Epidermal melanocyte (primary cell): ENCODE data around the gene VDAC1.
A peak's percentile ranks its signal among the peaks of the same experiment; 100 is the strongest.
"Not testable (repeated sequence)": the region's sequence is repeated elsewhere in the genome, so short reads cannot be mapped to it uniquely, and the experiment has no call there.

Source experiments
- DNase-seq: peaks from one replicate; pipeline ENCODE4 v3.0.0; 2011; ENCODE audit warnings: low spot score; ENCODE audit not compliant: insufficient read length

The VDAC1 gene

DNA sequence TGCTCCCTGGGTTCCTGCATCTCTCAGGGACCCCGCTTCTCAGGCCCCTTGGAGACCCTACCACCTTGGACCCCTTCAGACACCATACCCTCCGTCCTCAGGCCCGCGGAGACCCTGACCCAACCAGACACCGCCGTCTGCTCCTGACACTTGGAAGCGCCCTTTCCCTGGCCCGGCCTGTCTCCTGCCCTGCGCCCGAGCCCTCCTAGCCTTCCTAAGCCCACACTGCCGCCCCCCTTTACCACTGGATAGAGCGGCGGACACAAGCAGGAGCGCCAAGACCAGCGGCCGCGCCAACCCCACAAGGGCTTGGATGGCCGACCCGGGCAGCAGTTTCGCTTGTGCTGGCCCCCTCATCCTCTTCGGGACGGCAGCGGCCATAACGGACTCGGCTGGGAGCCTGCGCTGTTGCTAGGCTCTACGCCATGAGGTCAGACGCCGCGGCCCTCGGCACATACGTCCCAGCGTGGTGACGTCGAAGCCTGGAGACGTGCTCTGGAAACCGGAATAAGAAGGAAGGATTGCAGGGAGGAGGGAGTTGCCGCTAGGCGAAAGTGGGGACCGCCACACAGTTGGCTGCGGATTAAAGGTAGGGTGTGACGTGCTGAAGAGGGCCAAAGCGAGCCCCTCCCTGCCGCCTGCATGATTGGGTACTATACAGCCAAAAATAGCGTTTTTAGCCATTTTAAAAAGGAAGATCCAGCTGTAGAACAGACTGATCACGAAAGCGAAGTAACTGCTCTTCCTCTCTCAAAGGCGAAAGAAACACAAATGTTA lies 36.4 kb downstream of the VDAC1 start, which contains the start of gene C5orf15:
Gene C5orf15, minus strand, starts transcription at position 422 of the 777 bp plus-strand sequence. Its CDS starts 41 bp downstream, at position 381.
- DNase-seq, result peak; percentile 85

DNA sequence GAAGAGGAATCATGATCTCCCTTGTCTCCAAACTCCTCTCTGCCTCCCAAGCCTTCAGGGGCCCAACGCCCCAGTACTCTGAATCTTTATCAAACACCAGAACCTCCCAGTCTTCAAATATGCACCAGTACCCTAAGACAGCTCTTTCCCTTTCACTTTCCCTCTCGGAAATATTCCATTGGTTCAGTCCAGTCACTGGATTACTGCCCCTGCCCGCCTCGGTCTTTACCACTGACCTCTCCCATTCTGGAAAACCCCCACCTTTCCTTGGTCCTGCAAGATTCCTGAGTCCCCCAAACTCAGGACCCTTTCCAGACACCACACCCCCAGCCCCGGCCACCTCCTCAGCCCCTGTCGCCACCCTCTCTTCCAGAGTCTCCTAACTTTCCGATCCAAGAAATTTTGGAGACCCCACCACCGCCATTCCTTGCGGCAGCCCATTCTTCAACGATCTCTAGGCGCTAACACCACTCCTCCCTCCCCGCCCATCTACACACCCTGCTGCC lies 37.0 kb downstream of the VDAC1 start:
- DNase-seq, result no peak

DNA sequence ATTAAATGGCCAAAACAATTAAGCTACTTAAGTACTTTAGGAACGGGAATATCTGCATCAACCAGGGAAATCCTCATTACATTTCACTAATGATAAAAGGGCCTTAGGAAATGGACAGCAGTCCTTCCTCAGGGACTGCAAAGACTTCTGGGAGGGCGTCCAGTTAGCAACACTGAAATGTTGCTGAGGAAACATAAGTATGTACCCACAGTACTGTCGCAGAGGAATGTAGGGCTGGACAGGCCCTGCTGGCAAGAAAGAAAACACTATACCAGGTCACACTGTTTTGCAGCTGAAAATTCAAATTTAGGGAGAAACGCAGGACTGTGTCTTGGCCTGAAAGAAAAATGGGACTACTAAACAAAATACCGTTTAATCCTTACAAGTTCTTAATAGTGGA lies 37.7 kb downstream of the VDAC1 start:
- no peak for DNase-seq

DNA sequence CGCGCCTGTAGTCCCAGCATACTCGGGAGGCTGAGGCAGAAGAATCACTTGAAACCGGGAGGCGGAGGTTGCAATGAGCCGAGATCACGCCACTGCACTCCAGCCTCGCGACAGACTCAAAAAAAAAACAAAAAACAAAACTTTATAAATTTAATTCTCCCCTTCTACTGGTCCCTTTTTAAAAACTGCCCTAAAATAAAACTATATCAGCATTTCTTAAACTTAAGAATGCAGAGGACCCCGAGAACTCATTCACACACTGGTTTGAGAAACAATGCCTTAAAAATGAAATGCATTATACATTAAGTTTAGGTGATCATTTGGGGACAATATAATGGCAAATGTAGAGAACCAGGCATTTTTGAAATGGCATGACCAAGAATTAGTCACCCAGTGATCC lies 38.7 kb downstream of the VDAC1 start:
- DNase-seq, result no peak

DNA sequence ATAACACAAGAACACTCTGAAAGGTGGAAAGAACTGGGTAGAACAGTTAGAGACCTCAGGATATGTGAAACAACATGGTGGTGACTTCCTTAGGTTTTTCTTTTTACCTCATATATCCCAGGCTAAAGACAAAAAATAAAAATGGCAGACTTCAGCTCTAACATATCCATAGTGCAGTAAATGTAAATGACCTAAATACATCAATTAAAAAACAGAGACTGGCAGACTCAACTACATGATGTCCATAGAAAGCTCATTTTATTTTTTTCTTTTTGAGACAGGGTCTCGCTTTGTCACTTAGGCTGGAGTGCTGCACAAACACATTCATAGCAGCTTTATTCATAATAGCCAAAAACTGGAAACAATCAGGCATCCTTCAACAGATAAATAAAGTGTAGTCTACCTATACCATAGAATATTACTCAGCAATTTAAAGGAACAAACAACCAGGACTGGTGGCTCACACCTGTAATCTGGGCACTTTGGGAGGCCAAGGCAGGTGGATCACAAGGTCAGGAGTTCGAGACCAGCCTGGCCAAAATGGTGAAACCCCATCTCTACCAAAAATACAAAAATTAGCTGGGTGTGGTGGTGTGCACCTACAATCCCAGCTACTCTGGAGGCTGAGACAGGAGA lies 41.2 kb downstream of the VDAC1 start:
- no peak for DNase-seq

DNA sequence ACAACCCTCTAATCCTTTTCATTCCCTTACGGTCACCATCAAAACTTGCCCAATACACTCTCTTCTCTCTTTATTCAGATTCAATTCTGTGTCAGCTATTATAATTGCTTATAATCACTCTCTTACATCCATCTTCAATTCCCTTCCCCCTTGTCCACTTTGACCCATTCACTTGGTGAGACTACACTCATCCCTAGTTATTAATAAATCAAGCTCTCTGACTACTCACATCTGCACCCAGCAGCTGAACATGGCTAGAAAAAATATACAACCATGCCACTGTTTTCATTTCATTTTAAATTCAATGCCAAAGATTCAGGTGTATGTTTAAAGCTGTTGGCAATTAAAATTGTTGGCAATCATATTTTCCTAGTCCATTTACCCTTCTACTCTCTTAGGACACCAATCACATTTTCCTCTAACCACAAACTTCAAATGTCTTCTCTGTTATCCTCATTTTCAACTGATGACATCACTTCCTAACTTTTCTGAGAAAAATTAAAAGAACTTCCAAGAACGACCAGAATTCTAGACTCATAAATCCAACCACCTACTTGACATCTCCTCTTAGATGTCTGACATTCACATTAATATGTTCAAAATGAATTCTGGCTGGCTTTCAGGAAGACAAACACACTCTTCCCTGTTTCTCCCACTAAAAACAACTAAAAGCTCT lies 41.8 kb downstream of the VDAC1 start:
- no peak for DNase-seq

DNA sequence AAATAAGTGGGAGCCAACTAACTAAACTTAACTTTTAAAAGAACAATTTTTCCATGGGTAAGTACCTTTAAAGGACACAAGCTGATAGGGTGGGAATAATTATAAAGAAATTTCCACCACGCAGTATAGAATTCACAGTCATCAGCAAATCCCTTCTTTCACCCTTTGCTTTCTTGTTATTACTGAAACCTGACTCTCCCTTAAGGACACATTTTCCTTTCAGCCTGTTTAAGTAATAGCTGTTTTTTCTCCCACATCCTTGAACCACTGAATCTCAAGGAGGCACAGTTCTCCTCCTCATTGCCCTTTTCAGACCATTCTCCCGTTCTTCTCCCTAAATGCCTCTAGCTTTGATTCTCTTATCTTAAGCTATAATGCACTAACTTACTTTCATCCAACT lies 42.6 kb downstream of the VDAC1 start:
- no peak for DNase-seq

DNA sequence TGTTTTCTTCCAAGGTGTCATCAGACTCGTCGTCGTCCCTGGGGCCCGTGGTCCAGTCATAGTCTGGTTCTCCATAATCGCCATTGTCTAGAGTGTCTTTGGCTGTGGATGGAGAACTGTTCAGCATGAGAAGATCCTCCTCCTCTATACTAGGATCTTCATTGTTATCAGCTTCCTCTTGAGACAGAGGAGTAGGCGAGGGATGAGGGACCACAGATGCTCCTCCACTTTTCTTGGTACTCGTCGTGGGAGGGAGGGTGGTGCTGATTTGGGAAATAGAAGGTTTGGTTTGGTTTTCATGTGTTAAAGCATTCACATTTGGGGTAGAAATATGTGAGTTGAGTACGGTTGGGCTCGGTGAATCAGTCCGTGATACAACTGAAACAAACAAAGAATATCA lies 45.1 kb downstream of the VDAC1 start:
- DNase-seq, result no peak

DNA sequence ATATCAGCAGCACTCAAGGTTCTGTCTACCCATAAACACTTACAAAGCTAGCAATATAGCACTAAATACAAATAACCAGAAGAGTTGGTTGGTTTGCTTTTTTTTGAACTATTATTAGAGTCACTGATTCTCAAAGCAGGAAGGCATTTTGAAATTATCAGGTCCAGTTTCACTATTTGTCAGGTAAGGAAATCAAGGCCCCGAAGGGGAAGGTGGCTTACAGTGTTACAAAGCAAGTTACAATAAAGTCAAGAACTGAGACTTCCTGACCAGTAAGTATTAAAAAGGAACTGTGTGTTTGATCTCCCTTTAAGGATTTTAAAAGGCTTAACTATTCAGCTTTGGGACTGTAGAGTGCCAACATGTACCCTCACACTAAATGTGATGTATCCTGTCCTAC lies 47.2 kb downstream of the VDAC1 start:
- DNase-seq, result no peak

DNA sequence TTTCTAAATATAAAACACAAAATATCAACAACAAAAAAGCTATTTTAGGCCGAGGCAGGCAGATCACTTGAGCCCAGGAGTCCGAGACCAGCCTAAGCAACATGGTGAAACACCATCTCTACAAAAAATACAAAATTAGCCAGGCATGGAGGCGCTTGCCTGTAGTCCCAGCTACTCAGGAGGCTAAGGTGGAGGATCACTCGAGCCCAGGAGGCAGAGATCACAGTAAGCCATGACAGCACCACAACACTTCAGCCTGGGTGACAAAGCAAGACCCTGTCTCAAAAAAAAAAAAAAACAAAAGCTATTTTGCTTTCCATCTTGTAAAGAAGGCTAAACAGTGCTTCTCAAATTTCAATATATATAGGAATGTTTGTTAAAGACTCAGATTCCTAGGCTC lies 47.7 kb downstream of the VDAC1 start:
- DNase-seq, result no peak

DNA sequence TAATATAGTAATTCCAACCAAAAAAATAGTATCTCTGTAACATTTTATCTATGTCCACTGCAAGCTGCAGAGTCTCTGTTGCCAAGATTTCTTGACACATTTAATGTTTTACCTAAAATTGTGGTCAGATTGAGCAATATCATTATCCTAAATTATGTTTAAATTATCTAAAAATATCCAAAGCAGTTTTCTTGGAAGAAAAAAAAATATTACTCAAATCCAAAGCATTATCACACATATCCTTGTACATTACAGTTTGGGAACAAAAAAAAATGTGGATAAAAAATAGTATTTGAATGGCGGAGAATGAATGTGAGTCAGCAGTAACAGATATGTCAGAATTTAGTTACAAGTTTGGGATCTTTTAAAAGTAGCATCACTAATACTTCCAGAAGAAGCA lies 48.6 kb downstream of the VDAC1 start:
- not testable (repeated sequence) for DNase-seq

DNA sequence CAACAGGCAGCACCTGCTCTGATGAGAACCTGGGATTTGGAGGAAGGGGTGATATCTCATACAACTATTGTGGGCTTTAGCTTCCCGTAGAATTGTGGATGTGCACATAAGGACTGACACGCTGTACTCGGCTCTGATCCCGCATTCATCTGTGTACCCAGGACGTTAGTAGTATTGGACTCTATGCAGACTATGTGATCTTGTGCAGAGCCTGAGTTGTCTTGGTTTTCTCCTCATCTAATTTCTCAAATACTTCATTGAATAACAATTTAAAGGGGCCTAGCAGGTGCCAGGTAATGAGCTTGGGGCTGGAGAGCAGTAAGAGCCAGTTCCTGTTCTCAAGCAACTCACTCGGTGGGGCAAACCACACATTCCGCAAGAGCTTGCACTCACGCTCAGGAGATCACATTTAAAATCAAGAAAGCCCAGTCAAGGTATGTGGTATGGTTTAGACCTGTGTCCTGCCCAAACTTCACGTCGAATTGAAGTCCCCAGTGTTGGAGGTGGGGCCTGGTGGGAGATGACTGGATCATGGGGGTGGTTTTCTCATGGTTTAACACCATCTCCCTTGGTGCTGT lies 51.1 kb downstream of the VDAC1 start:
- no peak for DNase-seq

DNA sequence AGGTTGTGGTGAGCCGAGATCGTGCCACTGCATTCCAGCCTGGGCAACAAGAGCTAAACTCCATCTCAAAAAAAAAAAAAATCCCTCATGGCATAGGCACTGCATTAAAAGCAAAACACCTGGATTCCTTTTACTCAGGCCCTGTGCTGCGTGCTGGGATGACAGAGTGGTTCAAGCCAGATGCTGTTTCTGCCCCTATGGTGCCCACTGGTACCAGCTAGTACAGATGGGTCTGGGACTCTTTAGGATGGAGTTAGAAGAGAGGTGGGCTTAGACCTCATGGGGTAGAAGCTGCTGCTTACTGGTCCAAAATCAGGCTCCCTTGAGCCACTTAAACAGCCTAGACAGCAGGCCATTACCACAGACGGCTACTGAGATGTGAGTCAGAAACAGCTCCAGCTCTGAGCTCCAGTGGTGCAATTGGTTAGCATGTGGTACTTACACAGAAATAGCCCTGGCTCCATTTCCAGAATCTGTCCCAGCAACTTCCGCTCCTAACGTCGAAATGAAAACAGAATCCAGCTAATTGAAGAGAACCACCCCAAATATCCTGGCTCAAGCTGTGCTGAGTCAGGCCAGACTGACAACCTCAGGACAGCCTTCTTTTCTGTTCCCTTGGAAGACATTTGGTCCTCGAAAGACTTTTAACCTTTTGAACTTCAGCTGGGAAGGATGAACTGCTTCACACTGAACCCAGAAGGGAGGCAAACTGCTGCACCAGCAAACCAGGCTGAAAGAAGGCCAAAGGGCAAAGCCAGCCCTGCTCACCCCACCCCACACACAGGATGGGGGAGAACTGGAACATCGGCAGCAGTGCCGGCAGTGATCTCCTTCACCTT lies 51.8 kb downstream of the VDAC1 start:
- DNase-seq, result no peak

DNA sequence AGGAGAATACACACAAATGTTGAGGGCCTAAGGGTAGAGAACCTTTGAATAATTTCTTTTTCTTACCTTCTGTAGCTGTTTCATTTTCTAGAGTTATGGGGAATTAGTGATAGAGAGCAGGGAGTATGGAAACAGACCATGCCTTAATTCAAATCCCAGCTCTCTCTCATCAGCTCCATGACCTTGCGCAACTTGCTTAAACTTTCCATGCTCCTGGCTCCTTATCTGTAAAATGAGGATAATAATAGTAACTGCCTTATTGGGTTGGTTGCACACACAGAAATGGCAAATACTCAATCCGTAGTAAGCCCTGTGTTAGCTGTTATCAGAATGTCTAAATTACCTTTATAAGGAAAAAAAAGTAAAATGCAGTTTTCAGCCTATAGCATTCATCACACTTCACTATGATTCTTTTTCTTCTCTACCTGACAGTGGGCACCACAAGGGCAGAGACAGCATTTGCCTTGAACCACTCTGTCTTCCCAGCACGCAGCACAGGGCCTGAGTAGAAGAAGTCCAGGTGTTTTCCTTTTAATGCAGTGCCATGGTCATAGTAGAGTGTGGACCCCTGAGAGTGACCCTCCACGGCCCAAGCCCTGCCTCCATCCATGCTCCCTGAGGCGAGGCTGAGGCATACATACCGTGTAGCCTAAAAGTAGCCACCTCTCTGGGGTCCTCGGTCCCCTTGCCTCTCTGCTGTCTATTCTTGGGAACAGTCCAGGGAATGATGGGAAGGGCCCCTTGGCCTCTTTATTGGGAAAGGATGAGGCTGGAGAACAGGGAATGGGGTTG lies 53.8 kb downstream of the VDAC1 start:
- no peak for DNase-seq

DNA sequence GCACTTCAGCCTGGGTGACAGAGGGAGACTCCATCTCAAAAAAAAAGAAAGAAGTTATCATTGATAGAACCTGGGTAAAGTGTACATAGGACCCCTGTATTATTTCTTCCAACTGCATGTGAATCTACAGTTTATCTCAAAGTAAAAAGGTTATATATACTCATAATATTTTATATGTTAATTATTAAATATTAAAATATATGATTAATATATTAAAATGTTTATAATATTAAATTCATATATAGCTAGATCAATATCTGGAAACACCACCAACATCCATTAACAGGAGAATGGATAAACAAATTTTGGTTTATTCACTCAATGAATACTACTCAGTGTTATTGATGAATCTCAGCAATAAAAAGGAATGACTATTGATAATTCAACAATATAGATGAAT lies 56.1 kb downstream of the VDAC1 start:
- DNase-seq, result no peak

DNA sequence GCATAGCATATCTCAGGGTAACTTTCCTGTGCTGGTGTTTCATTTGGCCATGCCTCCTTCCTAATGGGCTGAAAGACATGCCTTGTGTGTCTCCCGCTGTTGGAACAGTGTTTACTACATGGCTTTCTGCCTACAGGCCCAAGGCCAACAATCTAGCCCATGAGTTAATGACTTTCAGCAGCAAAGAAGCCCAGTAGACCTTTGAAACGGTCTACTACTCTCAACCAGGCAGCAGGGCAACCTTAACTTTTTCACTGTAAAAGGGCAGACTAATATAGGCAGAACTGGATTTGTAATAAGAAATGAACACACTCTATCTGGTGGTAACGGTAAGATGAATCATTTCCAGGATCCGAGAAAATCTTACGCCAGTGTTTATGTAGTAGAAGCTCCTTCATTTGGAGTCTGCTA lies 57.3 kb downstream of the VDAC1 start:
- no peak for DNase-seq

DNA sequence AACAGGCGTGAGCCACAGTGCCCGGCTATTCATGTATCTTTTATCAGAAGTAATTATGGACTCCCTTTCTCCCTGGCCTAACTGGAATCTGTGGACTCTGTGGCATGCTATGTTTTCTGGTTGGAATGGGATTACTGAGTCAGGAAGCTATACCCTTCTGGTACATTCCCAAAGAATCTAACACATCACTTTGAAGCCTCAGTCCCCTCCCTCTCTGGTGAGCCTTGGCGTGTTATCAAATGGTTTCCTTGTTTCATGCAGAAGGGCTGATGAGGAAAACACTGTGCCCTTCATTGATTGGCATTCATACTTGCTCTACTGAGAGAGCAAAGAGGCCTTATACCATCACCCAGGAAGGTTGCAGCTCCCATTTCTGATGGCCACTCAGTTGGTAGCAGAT lies 59.2 kb downstream of the VDAC1 start:
- DNase-seq, result no peak

DNA sequence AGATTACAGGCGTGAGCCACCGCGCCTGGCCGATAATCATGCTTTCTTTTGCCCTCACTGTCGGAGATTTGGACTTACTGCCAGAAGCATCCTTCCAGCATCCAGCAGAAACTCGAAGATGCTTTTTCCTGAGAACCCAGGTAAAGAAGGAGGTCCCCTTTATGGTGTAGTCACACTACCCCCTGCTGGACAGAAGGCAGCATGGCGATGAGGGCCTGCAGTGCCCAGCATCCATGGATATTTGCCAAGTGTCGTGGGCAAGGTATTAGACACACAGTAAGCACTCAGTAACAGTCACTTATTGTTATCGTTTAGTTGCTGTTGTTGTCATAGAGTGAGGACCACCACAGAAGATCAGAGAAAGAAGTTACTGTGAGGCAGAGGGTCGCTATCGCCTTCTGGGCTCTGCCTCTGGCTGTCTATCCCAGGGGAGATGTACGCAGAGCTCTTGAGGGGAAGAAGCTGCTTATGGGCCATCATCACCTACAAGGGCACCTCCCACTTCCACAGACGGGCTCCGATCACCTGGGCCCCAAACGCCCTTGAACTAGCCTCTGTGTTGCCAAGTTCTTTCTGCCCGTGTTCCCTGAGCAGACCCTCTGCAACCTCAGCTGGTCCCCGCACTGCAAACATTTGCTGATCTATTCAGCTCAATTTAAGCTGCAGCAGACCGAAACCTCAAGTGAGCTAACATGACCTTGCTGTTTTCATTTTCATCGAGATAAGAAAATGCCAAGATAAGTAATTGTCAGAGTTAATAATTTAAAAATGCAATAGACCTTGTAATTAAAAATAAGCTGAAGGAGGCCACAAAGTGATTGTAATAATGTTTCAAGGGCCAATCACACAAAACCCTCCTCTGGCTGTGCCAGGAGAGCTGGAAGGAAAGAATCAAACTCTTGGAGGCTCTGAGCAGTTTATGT lies 60.3 kb downstream of the VDAC1 start:
- DNase-seq, result no peak

DNA sequence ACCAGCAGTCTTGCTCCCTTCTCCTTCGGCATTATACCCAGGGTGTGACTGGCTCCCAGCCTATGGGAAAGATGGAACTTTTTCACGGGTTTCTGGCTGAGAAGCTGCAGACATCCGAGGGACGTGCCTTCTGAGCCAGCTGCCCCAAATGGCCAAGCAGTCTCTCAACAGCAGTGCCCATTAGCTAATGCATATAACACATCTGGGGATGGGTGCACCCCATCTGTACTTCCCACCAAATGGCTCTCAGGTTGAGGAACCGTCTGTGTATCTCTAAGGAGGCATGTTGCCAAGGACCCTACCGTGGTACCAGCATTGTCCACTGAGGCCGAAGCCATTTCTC lies 61.3 kb downstream of the VDAC1 start:
- no peak for DNase-seq
